NT2/D1 (cell line): ENCODE results near the gene GAA.

Source experiments
- SUZ12 ChIP-seq: IDR thresholded peaks from 2 replicates; pipeline ENCODE4 v1.6.1; 2011; ENCODE audit not compliant: insufficient read length, insufficient read depth; ENCODE audit errors: extremely low read depth
- YY1 ChIP-seq: IDR thresholded peaks from 2 replicates; pipeline ENCODE4 v1.6.1; 2011; ENCODE audit not compliant: insufficient read length, insufficient read depth

GRCh38 chr17:80105762-80106161 is 4.4 kb downstream of the GAA start:
- no peak for TF ChIP-seq SUZ12
- no peak for TF ChIP-seq YY1
